HEK293 (cell line): ENCODE measurements around the gene METTL16.

ENCODE experiments used
- HOXD13 ChIP-seq: sonication (generic); formaldehyde crosslinking; IDR thresholded peaks from 2 replicates; pipeline ENCODE4 v1.8.0; 2022; ENCODE audit warnings: missing genetic modification reagents, borderline replicate concordance
- KLF7 ChIP-seq: fragments of 450-650 bp; formaldehyde crosslinking; IDR thresholded peaks from 2 replicates; pipeline ENCODE4 v1.5.1; 2016; ENCODE audit warnings: missing biosample characterization, missing genetic modification characterization, borderline replicate concordance
- KLF8 ChIP-seq: fragments of 450-650 bp; formaldehyde crosslinking; IDR thresholded peaks from 2 replicates; pipeline ENCODE4 v1.5.1; 2016; ENCODE audit warnings: missing biosample characterization, missing genetic modification characterization
- MEIS1 ChIP-seq: sonication (generic); formaldehyde crosslinking; IDR thresholded peaks from 2 replicates; pipeline ENCODE4 v1.8.1; 2022; ENCODE audit warnings: missing genetic modification reagents, mild to moderate bottlenecking, borderline replicate concordance
- OVOL3 ChIP-seq: fragments of 450-650 bp; formaldehyde crosslinking; IDR thresholded peaks from 2 replicates; pipeline ENCODE4 v1.5.1; 2016; ENCODE audit warnings: missing biosample characterization, missing genetic modification characterization
- PATZ1 ChIP-seq: fragments of 450-650 bp; formaldehyde crosslinking; IDR thresholded peaks from 2 replicates; pipeline ENCODE4 v1.5.1; 2016; ENCODE audit warnings: missing biosample characterization, missing genetic modification characterization
- SCRT2 ChIP-seq: fragments of 450-650 bp; formaldehyde crosslinking; IDR thresholded peaks from 2 replicates; pipeline ENCODE4 v1.5.1; 2016; ENCODE audit warnings: missing biosample characterization, missing genetic modification characterization
- ZBTB8A ChIP-seq: fragments of 450-650 bp; formaldehyde crosslinking; IDR thresholded peaks from 2 replicates; pipeline ENCODE4 v1.5.1; 2016; ENCODE audit warnings: missing biosample characterization, missing genetic modification characterization
- ZNF140 ChIP-seq: fragments of 450-650 bp; formaldehyde crosslinking; IDR thresholded peaks from 2 replicates; pipeline ENCODE4 v1.5.1; 2016; ENCODE audit warnings: missing biosample characterization, missing genetic modification characterization
- ZNF169 ChIP-seq: fragments of 450-650 bp; formaldehyde crosslinking; IDR thresholded peaks from 2 replicates; pipeline ENCODE4 v1.5.1; 2016; ENCODE audit warnings: missing biosample characterization, missing genetic modification characterization
- ZNF26 ChIP-seq: fragments of 450-650 bp; formaldehyde crosslinking; IDR thresholded peaks from 2 replicates; pipeline ENCODE4 v1.5.1; 2016; ENCODE audit warnings: missing biosample characterization, missing genetic modification characterization
- ZNF266 ChIP-seq: fragments of 450-650 bp; formaldehyde crosslinking; IDR thresholded peaks from 2 replicates; pipeline ENCODE4 v1.5.1; 2016; ENCODE audit warnings: missing biosample characterization, missing genetic modification characterization, low read depth
- ZNF335 ChIP-seq: fragments of 450-650 bp; formaldehyde crosslinking; conservative IDR thresholded peaks from 2 replicates; pipeline ENCODE4 v1.5.1; 2016; ENCODE audit warnings: missing biosample characterization, missing genetic modification characterization
- ZNF350 ChIP-seq: fragments of 450-650 bp; formaldehyde crosslinking; IDR thresholded peaks from 2 replicates; pipeline ENCODE4 v1.5.0; 2017; ENCODE audit warnings: missing biosample characterization, mild to moderate bottlenecking, missing genetic modification characterization
- ZNF404 ChIP-seq: fragments of 450-650 bp; formaldehyde crosslinking; IDR thresholded peaks from 2 replicates; pipeline ENCODE4 v1.5.1; 2017; ENCODE audit warnings: missing biosample characterization, missing genetic modification characterization
- ZNF416 ChIP-seq: fragments of 450-650 bp; formaldehyde crosslinking; IDR thresholded peaks from 2 replicates; pipeline ENCODE4 v1.5.1; 2016; ENCODE audit warnings: missing biosample characterization, missing genetic modification characterization
- ZNF423 ChIP-seq: fragments of 450-650 bp; formaldehyde crosslinking; IDR thresholded peaks from 2 replicates; pipeline ENCODE4 v1.5.1; 2016; ENCODE audit warnings: missing biosample characterization, missing genetic modification characterization
- ZNF473 ChIP-seq: fragments of 450-650 bp; formaldehyde crosslinking; IDR thresholded peaks from 2 replicates; pipeline ENCODE4 v1.5.1; 2017; ENCODE audit warnings: missing biosample characterization, missing genetic modification characterization
- ZNF555 ChIP-seq: fragments of 450-650 bp; formaldehyde crosslinking; conservative IDR thresholded peaks from 2 replicates; pipeline ENCODE4 v1.5.1; 2017; ENCODE audit warnings: missing biosample characterization, mild to moderate bottlenecking, missing genetic modification characterization, inconsistent platforms
- ZNF561 ChIP-seq: fragments of 450-650 bp; IDR thresholded peaks from 2 replicates; pipeline ENCODE4 v1.5.1; 2018; ENCODE audit warnings: missing biosample characterization, missing genetic modification characterization, borderline replicate concordance
- ZNF596 ChIP-seq: fragments of 450-650 bp; IDR thresholded peaks from 2 replicates; pipeline ENCODE4 v1.5.0; 2018; ENCODE audit warnings: missing biosample characterization, mild to moderate bottlenecking, missing genetic modification characterization, moderate library complexity
- ZNF621 ChIP-seq: fragments of 450-650 bp; formaldehyde crosslinking; IDR thresholded peaks from 2 replicates; pipeline ENCODE4 v1.5.1; 2017; ENCODE audit warnings: missing biosample characterization, missing genetic modification characterization
- ZSCAN16 ChIP-seq: fragments of 450-650 bp; formaldehyde crosslinking; IDR thresholded peaks from 2 replicates; pipeline ENCODE4 v1.5.1; 2016; ENCODE audit warnings: missing biosample characterization, missing genetic modification characterization
- ZSCAN30 ChIP-seq: fragments of 450-650 bp; IDR thresholded peaks from 2 replicates; pipeline ENCODE4 v1.5.1; 2018; ENCODE audit warnings: missing biosample characterization, mild to moderate bottlenecking, missing genetic modification characterization, moderate library complexity
- TF ChIP-seq, protein P1 (sequence below): fragments of 450-650 bp; formaldehyde crosslinking; IDR thresholded peaks from 2 replicates; pipeline ENCODE4 v1.5.1; 2016; ENCODE audit warnings: missing biosample characterization, missing genetic modification characterization
- TF ChIP-seq, protein P2 (sequence below): fragments of 450-650 bp; formaldehyde crosslinking; IDR thresholded peaks from 2 replicates; pipeline ENCODE4 v1.5.1; 2016; ENCODE audit warnings: missing biosample characterization, missing genetic modification characterization
- TF ChIP-seq, protein P3 (sequence below): fragments of 450-650 bp; formaldehyde crosslinking; optimal IDR thresholded peaks from 2 replicates; pipeline ENCODE3; 2016; ENCODE audit warnings: missing biosample characterization, mild to moderate bottlenecking, missing genetic modification characterization
- TF ChIP-seq, protein P4 (sequence below): fragments of 450-650 bp; formaldehyde crosslinking; IDR thresholded peaks from 2 replicates; pipeline ENCODE4 v1.5.1; 2016; ENCODE audit warnings: missing biosample characterization, missing genetic modification characterization

METTL16 gene

DNA sequence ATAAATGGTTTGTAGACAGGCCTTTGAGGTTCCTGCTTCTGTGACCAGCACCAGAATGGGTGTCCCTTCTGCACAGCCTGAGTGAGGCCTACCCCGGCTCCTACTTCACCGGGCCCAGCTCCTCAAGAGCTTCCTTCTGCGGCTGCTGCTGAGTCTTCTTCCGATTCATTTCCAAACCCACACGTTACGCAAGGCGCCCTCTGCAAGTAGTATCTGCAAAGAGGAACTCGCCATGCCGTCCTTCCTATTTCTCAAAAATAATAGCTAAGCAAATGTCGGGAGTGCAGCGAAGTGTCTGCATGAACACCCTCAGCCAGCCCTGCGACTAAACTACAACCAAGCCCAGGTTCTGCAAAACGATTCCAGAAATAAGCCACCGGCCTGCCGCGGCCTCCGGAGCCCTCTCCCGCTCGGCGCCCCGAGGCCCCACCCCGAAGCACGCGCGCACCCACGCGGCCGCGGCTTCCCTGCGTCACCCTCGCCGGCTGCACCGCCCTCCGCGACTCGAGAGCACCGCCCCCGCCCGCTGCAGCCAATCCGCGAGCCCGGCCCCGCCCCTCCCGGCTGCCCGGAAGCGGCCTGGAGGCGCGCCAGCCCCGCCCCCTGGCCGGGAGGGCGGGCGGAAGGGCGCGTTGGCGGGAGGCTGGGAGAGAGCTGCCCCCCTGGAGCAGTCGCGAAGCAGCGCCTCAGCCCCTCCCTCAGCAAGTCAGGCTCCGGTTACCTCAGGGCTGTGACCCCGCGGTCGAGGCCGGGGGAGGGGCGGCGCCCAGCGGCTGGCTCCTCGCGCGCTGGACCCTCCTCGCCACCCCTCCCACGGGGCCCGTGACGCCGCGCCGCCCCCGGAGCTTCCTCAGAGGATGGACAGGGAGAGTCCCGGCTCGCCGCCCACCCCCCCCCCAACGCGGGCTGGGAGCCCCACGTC, 119.2 kb downstream of the METTL16 start (continued):
- TF ChIP-seq ZSCAN16 (tag by site-specific recombination) (no peak), HOXD13 (CRISPR knock-in tag) (no peak), KLF8 (tag by site-specific recombination) (peak; percentile 76), ZNF423 (tag by site-specific recombination) (peak; percentile 52; the same call in 1 of the 2 replicates), MEIS1 (CRISPR knock-in tag) (no peak), ZNF621 (tag by site-specific recombination) (no peak), ZNF26 (tag by site-specific recombination) (no peak), ZSCAN30 (tag by site-specific recombination) (no peak), ZNF266 (tag by site-specific recombination) (no peak), ZNF561 (tag by site-specific recombination) (peak; percentile 71; the same call in 1 of the 2 replicates), ZNF416 (no peak), ZNF555 (no peak), ZNF473 (tag by site-specific recombination) (no peak), ZNF404 (tag by site-specific recombination) (no peak), ZBTB8A (tag by site-specific recombination) (peak; percentile 25), OVOL3 (no peak), ZNF169 (tag by site-specific recombination) (no peak), ZNF140 (tag by site-specific recombination) (no peak), SCRT2 (no peak), ZNF350 (tag by site-specific recombination) (no peak), KLF7 (tag by site-specific recombination) (no peak), ZNF335 (tag by site-specific recombination) (0 out of 2 replicates have a peak, but pooled peaks have one; percentile 34), ZNF596 (tag by site-specific recombination) (0 out of 2 replicates have a peak, but pooled peaks have one; percentile 33), PATZ1 (tag by site-specific recombination) (no peak)
- TF ChIP-seq, protein P1, sequence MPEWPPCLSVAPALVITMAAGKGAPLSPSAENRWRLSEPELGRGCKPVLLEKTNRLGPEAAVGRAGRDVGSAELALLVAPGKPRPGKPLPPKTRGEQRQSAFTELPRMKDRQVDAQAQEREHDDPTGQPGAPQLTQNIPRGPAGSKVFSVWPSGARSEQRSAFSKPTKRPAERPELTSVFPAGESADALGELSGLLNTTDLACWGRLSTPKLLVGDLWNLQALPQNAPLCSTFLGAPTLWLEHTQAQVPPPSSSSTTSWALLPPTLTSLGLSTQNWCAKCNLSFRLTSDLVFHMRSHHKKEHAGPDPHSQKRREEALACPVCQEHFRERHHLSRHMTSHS (tag by site-specific recombination): no peak
- TF ChIP-seq, protein P2, sequence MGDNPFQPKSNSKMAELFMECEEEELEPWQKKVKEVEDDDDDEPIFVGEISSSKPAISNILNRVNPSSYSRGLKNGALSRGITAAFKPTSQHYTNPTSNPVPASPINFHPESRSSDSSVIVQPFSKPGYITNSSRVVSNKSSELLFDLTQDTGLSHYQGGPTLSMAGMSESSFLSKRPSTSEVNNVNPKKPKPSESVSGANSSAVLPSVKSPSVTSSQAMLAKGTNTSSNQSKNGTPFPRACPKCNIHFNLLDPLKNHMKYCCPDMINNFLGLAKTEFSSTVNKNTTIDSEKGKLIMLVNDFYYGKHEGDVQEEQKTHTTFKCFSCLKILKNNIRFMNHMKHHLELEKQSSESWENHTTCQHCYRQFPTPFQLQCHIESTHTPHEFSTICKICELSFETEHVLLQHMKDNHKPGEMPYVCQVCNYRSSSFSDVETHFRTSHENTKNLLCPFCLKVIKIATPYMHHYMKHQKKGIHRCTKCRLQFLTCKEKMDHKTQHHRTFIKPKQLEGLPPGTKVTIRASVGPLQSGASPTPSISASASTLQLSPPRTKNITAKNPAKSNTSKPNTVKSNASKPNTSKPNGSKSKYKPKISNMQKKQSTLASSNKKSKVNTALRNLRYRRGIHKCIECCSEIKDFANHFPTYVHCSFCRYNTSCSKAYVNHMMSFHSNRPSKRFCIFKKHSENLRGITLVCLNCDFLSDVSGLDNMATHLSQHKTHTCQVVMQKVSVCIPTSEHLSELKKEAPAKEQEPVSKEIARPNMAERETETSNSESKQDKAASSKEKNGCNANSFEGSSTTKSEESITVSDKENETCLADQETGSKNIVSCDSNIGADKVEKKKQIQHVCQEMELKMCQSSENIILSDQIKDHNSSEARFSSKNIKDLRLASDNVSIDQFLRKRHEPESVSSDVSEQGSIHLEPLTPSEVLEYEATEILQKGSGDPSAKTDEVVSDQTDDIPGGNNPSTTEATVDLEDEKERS (tag by site-specific recombination): no peak
- TF ChIP-seq, protein P3, sequence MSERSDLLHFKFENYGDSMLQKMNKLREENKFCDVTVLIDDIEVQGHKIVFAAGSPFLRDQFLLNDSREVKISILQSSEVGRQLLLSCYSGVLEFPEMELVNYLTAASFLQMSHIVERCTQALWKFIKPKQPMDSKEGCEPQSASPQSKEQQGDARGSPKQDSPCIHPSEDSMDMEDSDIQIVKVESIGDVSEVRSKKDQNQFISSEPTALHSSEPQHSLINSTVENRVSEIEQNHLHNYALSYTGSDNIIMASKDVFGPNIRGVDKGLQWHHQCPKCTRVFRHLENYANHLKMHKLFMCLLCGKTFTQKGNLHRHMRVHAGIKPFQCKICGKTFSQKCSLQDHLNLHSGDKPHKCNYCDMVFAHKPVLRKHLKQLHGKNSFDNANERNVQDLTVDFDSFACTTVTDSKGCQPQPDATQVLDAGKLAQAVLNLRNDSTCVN: no peak
- TF ChIP-seq, protein P4, sequence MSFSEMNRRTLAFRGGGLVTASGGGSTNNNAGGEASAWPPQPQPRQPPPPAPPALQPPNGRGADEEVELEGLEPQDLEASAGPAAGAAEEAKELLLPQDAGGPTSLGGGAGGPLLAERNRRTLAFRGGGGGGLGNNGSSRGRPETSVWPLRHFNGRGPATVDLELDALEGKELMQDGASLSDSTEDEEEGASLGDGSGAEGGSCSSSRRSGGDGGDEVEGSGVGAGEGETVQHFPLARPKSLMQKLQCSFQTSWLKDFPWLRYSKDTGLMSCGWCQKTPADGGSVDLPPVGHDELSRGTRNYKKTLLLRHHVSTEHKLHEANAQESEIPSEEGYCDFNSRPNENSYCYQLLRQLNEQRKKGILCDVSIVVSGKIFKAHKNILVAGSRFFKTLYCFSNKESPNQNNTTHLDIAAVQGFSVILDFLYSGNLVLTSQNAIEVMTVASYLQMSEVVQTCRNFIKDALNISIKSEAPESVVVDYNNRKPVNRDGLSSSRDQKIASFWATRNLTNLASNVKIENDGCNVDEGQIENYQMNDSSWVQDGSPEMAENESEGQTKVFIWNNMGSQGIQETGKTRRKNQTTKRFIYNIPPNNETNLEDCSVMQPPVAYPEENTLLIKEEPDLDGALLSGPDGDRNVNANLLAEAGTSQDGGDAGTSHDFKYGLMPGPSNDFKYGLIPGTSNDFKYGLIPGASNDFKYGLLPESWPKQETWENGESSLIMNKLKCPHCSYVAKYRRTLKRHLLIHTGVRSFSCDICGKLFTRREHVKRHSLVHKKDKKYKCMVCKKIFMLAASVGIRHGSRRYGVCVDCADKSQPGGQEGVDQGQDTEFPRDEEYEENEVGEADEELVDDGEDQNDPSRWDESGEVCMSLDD (tag by site-specific recombination): no peak
